ENCODE data around the gene MICAL2.

GRCh38 chr11:12286606-12287005 is 176.2 kb downstream of the MICAL2 start:
- TF ChIP-seq POLR2A (IDR thresholded peaks at IDR 0.05; ENCODE audit: low read depth, low read length), result no peak
- no peak for TF ChIP-seq CTCF (IDR thresholded peaks at IDR 0.05; ENCODE audit: extremely low read depth in 1 of 2, insufficient read depth in 1 of 2, low read depth in 1 of 2, low read length in 2 of 2)

Measured in endothelial cell of umbilical vein (primary cell).